Renal cortex interstitium (tissue), 11 donors: ENCODE data around the gene ATP11C. TPM values are rescaled to one million over a fixed set of nuclear protein-coding genes. Genes with fewer than 3 reads are reported as not detected.
"Not testable (repeated sequence)": the region's sequence is repeated elsewhere in the genome, so short reads cannot be mapped to it uniquely, and the experiment has no call there.

ENCODE experiments used
- DNase-seq, 11 donors: peaks; one replicate each; pipeline ENCODE4 v3.0.0-alpha.2; 2013; ENCODE audit warnings: low read depth in 9 of 11, low spot score in 4 of 11; ENCODE audit errors: extremely low read depth in 1 of 11
- polyA plus RNA-seq, 3 donors: library from polyadenylated mRNA; unstranded; fragments of 120-200 nt; gene quantifications; one replicate each; pipeline ENCODE4 v1.2.1, GENCODE V29; 2013; ENCODE audit not compliant: insufficient read length in 3 of 3

ATP11C gene
- polyA plus RNA-seq, 3 donors, result 37.4 to 49.0 (median 47.3) TPM

- peak in 1 of 11 donors; percentile 2 for DNase-seq
Observed at GRCh38 chrX:139881130-139881529, 51.7 kb downstream of the ATP11C start.

GRCh38 chrX:139877710-139878414, 55.0 kb downstream of the ATP11C start:
- no peak for DNase-seq

DNA sequence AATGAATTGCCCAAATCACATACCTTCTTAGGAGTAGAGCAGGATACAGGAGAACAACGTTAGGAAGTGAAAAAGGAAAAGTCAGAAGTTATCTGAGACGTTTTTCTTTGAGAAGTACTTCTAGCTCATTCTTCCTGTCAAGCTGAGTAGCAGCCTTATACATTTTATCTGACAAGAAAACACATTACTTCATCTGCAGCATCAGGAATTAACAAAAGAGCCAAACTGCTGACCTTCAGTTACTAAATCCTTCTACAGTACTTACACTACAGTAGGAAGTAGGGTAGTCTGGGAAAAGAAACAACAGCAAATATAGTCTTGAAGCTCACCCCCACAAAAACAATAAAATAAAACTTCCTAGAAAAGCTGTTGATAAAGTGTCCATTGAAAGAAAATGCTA, 57.0 kb downstream of the ATP11C start:
- peak in 1 of 11 donors; percentile 3 for DNase-seq

GRCh38 chrX:139869796-139870195, 63.1 kb downstream of the ATP11C start:
- no peak for DNase-seq

DNA sequence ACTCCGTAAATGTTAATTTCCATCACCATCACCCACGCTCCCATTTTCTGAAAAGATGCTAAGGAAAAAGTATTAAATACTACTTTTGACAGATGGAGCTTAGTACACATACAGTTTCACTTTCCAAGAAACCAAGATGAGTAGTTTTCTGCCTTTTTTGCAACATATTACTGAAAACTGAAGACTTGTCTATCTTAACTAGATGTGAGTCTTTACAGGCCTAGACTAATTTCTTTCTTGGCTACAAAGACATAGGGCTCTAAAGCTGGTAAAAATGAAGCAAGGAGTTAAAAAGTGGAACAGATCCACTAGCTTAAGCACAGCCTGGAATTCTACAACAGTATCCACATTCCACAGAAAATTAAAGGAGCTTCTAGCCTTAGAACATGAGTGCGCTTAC, 68.2 kb downstream of the ATP11C start:
- DNase-seq, result no peak

GRCh38 chrX:139862208-139862607, 70.6 kb downstream of the ATP11C start:
- DNase-seq, result no peak

DNA sequence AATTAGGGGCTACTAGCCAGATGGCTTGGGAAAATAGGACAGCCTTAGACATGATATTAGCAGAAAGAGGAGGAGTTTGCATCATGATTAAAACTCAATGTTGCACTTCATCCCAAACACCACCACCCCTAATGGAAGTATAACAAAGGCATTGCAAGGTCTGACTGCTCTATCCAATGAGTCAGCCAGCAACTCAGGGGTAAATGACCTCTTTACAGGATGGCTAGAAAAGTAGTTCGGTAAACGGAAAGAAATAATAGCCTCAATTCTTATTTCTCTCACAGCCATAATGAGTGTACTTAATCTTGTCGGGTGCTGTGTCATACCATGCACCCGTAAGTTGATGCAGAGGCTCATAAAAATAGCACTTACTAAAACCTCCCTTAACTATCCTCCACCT, 76.0 kb downstream of the ATP11C start:
- not testable (repeated sequence) for DNase-seq

- no peak for DNase-seq
Observed at GRCh38 chrX:139851730-139852129, 81.1 kb downstream of the ATP11C start.

- no peak for DNase-seq
Observed at GRCh38 chrX:139850968-139851367, 81.9 kb downstream of the ATP11C start.

DNA sequence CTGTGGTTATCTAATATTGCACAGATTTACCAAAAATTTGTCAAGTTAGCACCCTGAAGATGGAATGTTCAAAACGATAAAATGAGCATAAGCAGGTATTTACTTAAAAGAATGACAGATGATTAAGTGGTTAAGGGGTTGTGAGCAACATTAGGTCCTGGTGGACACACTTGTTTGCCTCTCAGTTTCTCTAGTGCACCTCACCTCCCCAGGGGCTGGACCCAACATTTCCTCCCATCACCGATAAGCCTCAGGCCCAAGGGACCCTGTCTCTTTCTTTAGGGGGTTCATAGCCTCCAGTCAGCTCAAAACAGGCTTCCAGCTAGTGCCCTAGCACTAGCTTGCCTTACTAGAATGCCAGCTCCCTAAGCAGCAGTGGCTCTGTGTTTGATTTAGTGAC, 88.0 kb downstream of the ATP11C start:
- DNase-seq, result no peak

DNA sequence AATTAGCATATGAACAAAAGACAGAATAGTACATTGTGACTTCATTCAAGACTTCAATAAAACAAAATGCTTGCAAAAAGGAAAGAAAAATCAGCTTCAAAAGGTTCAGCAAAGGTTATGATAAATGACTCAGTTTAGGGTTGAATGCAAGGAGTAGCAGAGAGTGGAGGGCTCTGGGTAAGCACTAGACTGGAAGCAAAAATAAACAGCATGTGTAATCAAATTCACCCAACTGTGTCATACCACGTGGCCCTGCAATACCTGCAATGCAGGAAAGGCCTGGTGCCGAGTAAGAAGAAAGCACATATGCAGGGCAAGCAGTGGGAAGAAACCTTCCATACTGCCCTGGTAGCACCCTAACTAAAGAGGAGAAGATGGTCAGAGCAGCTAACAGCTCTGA, 88.7 kb downstream of the ATP11C start:
- DNase-seq, result no peak

- DNase-seq, result no peak
Observed at GRCh38 chrX:139842326-139843185, 90.3 kb downstream of the ATP11C start.

GRCh38 chrX:139836335-139836734, 96.5 kb downstream of the ATP11C start:
- DNase-seq, result not testable (repeated sequence)

GRCh38 chrX:139834879-139835278, 98.0 kb downstream of the ATP11C start:
- no peak for DNase-seq

GRCh38 chrX:139832718-139833309, 100.0 kb downstream of the ATP11C start:
- DNase-seq, result no peak

- DNase-seq, result no peak
Observed at GRCh38 chrX:139831675-139832456, 101.0 kb downstream of the ATP11C start.

DNA sequence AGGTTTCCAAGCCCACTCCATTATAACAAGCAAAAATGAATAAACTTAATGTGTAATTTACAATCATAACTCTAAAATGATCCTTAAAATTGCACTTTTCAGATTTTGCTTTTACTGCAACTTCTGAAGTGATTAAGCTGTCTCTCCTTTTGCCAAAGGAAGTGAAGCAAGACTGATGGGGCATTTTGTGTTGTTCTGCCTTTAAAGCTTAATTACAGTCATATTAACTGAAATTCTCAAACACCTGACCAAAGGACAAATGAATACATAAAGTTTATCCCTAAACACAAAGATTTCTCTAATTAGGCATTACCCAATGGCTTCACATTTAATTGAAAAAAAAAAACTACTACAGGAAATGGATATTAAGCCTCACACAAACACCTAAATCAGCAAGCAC, 101.8 kb downstream of the ATP11C start:
- no peak for DNase-seq

GRCh38 chrX:139828830-139829229, 104.0 kb downstream of the ATP11C start:
- DNase-seq, result no peak

DNA sequence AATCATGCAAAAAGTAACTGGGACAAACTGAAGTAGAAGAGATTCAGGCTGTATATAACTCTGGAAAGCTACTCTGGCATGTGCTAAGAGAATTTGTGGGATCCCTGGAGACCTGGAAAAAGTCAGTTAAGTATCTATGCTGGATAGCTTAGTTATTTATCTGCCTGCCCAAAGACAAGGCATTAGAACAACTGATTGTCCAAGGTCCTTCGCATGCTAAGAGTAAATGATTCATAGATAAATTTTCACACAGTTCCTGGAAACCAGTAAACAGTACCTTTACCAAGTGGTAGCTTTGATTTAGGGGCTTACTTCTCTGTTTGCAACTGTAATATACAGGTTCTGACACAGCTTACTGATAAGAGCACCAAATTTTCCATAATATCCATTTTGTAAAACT, 104.8 kb downstream of the ATP11C start:
- no peak for DNase-seq
